DMS 273 (cell line): ENCODE measurements around the gene ANKRD40.
"Not testable (repeated sequence)": the region's sequence is repeated elsewhere in the genome, so short reads cannot be mapped to it uniquely, and the experiment has no call there.

Experiments
- DNase-seq: peaks from one replicate; lab custom pipeline; 2025; ENCODE audit not compliant: unreplicated experiment; lab: John Stamatoyannopoulos, UW

The ANKRD40 gene

GRCh38 chr17:50707289-50708049, at the start of gene ANKRD40:
Gene ANKRD40 (minus strand): TSS chr17:50707914. CDS start chr17:50707654, 260 bp downstream.
- DNase-seq, result peak; percentile 97

GRCh38 chr17:50754521-50754920, 46.8 kb upstream of the ANKRD40 start:
- DNase-seq, result no peak

- DNase-seq, result no peak
Measured at GRCh38 chr17:50749245-50749644, 41.5 kb upstream of the ANKRD40 start.

GRCh38 chr17:50745631-50746030, 37.9 kb upstream of the ANKRD40 start:
- no peak for DNase-seq

GRCh38 chr17:50739098-50739497, 31.4 kb upstream of the ANKRD40 start:
- DNase-seq, result no peak

GRCh38 chr17:50737118-50737698, 29.5 kb upstream of the ANKRD40 start:
- no peak for DNase-seq

GRCh38 chr17:50735287-50735686, 27.6 kb upstream of the ANKRD40 start:
- DNase-seq, result no peak

- no peak for DNase-seq
Measured at GRCh38 chr17:50731575-50732460, 24.1 kb upstream of the ANKRD40 start.

- DNase-seq, result no peak
Measured at GRCh38 chr17:50728881-50729765, 21.4 kb upstream of the ANKRD40 start.

GRCh38 chr17:50728112-50728429, 20.4 kb upstream of the ANKRD40 start:
- DNase-seq, result no peak

GRCh38 chr17:50725769-50726655, 18.3 kb upstream of the ANKRD40 start:
- no peak for DNase-seq

- DNase-seq, result not testable (repeated sequence)
Measured at GRCh38 chr17:50724622-50725021, 16.9 kb upstream of the ANKRD40 start.

GRCh38 chr17:50722746-50723145, 15.0 kb upstream of the ANKRD40 start:
- DNase-seq, result no peak

GRCh38 chr17:50721194-50722010, 13.7 kb upstream of the ANKRD40 start:
- DNase-seq, result peak; percentile 40

GRCh38 chr17:50719924-50720794, 12.4 kb upstream of the ANKRD40 start:
- DNase-seq, result peak; percentile 41

GRCh38 chr17:50719144-50719923, 11.6 kb upstream of the ANKRD40 start, which contains the start of gene LUC7L3:
Gene LUC7L3 (plus strand): TSS chr17:50719603. CDS start chr17:50719733, 130 bp downstream.
- DNase-seq, result peak; percentile 98

GRCh38 chr17:50715471-50715870, 7.8 kb upstream of the ANKRD40 start:
- DNase-seq, result no peak
